NCI-H1417 treated with DMSO at 0.1 percent for 48 hours (cell line): Measurements from ENCODE around the gene SH3PXD2A.

Experiments
- DNase-seq: peaks from one replicate; lab custom pipeline; 2025; lab: John Stamatoyannopoulos, UW

The SH3PXD2A gene

GRCh38 chr10:103812432-103812831 lies 42.9 kb downstream of the SH3PXD2A start:
- no peak for DNase-seq

DNA sequence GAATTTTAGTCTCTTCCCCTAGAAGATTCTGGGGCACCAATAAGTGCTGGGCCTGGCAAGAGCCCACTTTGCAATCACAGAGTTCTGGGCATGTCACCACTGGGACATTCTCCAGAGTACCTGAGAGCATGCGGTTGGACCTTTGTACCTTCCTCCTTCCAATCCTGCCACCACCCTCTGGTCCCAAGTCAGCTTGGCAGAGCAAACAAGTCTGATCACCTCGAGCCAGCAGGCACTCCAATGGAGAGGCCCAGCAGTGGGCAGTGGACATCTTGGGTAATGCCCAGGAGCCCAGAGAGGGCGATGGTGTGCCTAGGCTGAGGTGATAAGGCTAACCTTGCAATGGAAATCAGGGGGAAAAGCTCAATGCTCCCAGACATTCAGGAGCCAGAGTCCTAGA lies 43.4 kb downstream of the SH3PXD2A start:
- no peak for DNase-seq

- DNase-seq, result no peak
These were observed 43.9 kb downstream of the SH3PXD2A start for GRCh38 chr10:103811463-103811862.

- no peak for DNase-seq
These were observed 46.6 kb downstream of the SH3PXD2A start for GRCh38 chr10:103808780-103809179.

- DNase-seq, result no peak
These were observed 47.4 kb downstream of the SH3PXD2A start for GRCh38 chr10:103807996-103808395.

DNA sequence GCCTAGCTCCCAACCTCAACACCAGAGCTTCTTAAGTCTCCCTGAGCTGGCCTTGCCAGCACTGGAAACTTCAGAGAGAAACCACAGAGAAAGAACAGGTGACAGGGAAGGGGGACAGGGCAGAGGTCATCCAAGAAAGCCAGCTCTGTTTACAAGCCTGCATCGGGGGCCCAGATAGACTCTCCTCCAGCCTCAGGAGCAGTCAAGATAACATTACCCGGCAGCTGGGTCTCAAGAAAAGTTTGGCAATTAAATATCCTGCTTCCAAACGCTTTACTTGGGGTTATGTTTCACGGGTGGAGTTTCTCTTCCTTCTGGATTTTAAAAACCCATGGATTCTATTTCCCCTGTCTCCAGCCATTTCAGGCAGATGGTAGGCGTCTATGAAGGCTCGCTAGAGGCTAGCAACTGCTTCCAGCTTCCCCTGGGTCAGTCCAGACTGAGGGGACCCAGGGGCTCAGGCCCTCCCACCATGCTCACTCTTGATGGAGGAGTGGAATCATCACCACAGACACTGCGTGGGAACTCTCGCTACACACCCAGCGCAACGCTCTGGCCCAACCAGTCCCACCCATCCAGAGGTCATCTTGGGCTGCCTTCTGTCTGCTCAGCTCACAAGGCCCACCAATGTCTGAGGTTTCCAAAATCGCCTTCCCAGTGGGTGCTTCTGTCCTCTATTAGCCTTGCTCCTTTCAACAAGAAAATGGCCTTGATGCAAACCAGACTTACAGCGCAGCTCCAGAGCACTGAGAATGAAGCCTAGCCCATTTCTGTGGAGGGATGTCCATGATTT lies 48.8 kb downstream of the SH3PXD2A start:
- DNase-seq, result no peak

DNA sequence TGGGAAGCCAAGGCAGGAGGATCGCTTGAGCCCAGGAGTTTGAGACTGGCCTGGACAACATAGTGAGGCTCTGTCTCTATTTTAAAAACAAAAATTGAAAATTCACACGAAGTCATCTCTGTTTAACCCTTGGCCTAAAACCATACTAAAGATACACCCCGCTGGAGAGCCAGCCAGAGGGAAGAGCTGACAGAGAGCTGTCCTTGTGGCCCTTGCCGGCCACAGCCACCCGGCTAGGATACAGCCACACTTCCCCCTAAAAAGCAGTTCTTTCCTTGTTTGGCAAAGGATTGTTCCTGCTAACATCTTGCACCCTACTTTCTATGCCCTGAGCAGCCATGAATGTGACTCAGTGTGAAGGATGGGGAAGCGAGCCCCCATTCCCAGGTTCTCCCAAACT lies 49.6 kb downstream of the SH3PXD2A start:
- no peak for DNase-seq

GRCh38 chr10:103804871-103805270 lies 50.5 kb downstream of the SH3PXD2A start:
- DNase-seq, result no peak

DNA sequence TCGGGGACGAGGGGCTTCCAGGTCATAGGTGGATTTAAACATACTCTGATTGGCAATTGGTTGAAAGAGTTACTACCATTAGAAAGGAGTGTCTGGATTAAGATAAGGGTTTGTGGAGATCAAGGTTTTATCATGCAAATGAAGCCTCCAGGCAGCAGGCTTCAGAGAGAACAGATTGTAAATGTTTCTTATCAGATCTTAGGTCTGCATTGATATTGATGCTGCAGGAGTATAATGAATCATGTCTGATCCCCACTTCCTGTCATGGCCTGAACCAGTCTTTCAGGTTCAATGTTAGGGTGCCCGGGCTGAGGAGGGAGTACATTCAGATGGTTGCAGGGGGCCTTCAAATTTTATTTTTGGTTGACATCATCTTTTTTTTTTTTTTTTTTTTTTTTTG lies 51.4 kb downstream of the SH3PXD2A start:
- DNase-seq, result no peak

GRCh38 chr10:103802637-103803353 lies 52.6 kb downstream of the SH3PXD2A start:
- DNase-seq, result no peak

DNA sequence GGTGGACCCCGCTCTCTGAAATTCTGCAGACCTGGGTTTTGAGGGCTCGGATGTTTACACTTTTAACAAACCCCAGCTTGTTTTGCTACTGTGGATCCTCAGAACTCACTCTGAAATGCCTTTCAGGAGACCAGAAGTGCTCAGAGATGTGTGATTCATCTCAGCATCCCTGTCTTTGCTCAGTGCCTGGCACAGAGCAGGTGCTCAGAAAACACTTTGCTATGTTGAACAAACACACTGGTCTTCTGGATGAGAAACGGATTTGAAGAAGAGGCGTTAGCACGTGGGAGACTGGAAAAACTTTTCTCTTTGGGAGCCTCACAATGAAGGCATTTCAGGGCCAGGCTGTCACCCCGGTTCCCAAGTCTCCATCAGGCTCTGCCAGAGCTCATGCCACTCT lies 53.3 kb downstream of the SH3PXD2A start:
- no peak for DNase-seq

DNA sequence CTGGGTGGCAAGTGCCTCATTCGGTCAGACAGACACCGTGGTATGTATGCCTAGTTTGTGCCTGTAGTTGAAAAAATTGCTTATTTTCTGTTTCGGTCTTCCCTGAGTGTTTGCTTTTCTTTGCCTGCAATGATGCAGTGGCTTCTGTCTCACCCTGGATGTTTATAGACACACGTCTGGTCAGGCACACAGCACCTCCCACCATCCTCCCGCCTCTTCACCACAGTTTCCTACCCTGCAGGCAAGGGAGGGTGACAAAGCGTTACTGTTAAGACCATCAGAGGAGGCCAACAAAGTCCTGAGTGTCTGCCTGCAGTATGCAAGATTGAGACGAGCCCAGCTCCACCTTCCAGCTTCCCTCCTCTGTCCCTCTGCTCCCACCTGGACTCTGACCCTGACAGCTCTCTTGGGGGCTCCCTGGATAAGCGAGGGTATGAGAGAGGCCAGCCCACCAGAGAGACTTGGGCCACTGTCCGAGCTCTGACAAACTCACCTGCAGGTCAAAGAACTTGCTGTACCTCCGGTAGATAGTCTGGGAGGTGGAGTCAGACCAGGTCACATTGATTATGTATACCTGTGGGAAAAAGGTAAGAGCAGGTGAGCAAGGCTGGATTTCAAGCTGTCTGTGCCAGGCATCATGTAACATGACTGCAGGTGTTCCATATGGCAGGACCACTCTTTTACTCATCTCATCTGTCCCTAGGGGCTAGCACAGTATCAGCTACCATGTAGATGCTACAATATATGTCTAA lies 54.4 kb downstream of the SH3PXD2A start:
- no peak for DNase-seq

- no peak for DNase-seq
These were observed 55.3 kb downstream of the SH3PXD2A start for GRCh38 chr10:103800089-103800488.

- no peak for DNase-seq
These were observed 56.0 kb downstream of the SH3PXD2A start for GRCh38 chr10:103799341-103799740.

- no peak for DNase-seq
These were observed 56.9 kb downstream of the SH3PXD2A start for GRCh38 chr10:103798511-103798910.

DNA sequence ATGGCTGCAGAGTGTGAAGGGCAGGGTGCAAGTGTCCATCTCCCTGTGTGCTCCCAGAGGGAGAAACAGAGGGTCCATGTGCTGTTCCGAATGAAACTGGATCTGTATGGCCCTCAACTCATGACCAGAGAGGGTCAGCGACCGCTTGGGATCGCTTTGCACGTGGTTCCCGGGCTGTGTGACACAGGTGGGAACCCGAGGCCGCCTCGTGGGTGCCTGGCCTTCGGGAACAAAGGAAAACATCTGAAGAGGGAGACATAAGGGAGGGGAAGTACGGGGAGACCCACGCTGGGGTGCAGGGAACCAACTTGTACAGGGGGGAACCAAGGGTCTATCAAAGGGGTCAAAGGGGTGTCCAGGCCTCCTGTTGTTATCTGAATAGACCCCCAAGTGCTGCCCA lies 57.5 kb downstream of the SH3PXD2A start:
- DNase-seq, result no peak

GRCh38 chr10:103795634-103796270 lies 59.6 kb downstream of the SH3PXD2A start:
- no peak for DNase-seq

DNA sequence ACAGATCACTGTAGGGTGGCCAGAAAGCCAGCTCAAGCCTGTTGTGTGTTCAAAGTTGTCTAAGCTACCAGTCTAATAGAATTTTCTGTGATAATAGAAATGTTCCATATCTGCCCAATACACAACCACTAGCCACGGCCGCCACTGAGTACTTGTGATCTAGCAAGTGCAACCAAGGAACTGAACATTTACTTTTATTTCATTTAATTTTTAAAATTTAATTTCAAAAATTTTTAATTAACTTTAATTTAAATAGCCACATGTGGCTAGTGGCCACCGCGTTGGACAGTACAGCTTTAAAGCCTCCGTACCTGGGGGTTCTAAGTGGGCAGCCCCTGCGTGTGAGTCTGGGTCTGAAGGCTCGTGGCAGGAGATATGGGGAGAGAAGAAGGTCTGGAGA lies 60.4 kb downstream of the SH3PXD2A start:
- no peak for DNase-seq

- DNase-seq, result peak; percentile 25
These were observed 61.2 kb downstream of the SH3PXD2A start for GRCh38 chr10:103793920-103794883.

GRCh38 chr10:103793429-103793828 lies 61.9 kb downstream of the SH3PXD2A start:
- DNase-seq, result no peak

DNA sequence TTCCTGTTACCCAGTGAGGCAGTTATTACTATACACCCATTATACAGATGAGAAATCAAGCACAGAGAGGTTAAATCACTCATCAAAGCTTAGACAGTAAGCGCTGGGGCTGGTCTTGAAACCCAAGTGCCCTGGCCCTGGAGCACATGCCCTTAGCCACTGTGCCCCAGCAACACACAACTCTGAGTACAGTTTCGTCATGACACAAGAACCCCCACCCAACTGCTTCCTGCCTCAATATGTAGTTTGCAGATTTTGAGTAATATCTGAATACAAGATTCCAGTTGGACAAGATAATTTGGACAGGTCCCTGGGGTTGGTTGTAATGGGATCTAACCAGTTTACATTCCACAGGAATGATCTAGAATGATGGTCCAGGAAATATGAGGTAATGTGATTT lies 62.8 kb downstream of the SH3PXD2A start:
- DNase-seq, result no peak
